OCI-LY7 (cell line): Measurements from ENCODE around the gene C1QC. TPM values are rescaled to one million over a fixed set of nuclear protein-coding genes. Genes with fewer than 3 reads are reported as not detected.

Source experiments
- BruUV-seq: library from RNA; stranded (reverse); fragments of 400-500 nt; replicated peaks from 2 replicates; lab custom pipeline; 2021; lab: Mats Ljungman, UMichigan
- CTCF ChIA-PET: fragments of 300-600 bp; sonication (Branson Sonifier 250); formaldehyde crosslinking; loops from one replicate; lab custom pipeline; 2022; ENCODE audit warnings: antibody characterized with exemption; ENCODE audit not compliant: unreplicated experiment; lab: Charles Lee
- POLR2A ChIA-PET: fragments of 300-600 bp; sonication (Branson Sonifier 250); formaldehyde crosslinking; loops from one replicate; lab custom pipeline; 2022; ENCODE audit warnings: antibody characterized with exemption; lab: Charles Lee
- DNase-seq: peaks from one replicate; pipeline ENCODE4 v3.0.0-alpha.2; 2015; ENCODE audit warnings: low spot score
- H2AFZ ChIP-seq: fragments of 200-600 bp; sonication (generic), shearing (Covaris generic); 2 replicates; pipeline ENCODE4 v1.6.1; 2014; ENCODE audit warnings: mild to moderate bottlenecking, antibody characterized with exemption, low read length, moderate library complexity
- H3K27ac ChIP-seq: fragments of 200-600 bp; sonication (generic); 2 replicates; pipeline ENCODE4 v1.5.1; 2014; ENCODE audit warnings: mixed run types, low read depth, mild to moderate bottlenecking, moderate library complexity, low read length, inconsistent platforms; ENCODE audit not compliant: poor library complexity, severe bottlenecking
- H3K36me3 ChIP-seq: fragments of 200-600 bp; sonication (generic); 2 replicates; pipeline ENCODE4 v1.6.1; 2014; ENCODE audit warnings: mild to moderate bottlenecking, antibody characterized with exemption, low read length, moderate library complexity, mixed read lengths; ENCODE audit not compliant: insufficient read depth
- H3K4me1 ChIP-seq: fragments of 200-600 bp; sonication (generic); 2 replicates; pipeline ENCODE4 v1.5.1; 2014; ENCODE audit warnings: mild to moderate bottlenecking, low read length; ENCODE audit not compliant: insufficient read depth, poor library complexity, severe bottlenecking
- H3K4me2 ChIP-seq: fragments of 200-600 bp; sonication (generic); 2 replicates; pipeline ENCODE4 v1.6.1; 2014; ENCODE audit warnings: mild to moderate bottlenecking, low read length
- H3K4me3 ChIP-seq: fragments of 200-600 bp; sonication (generic); 2 replicates; pipeline ENCODE4 v1.5.1; 2014; ENCODE audit warnings: mild to moderate bottlenecking, low read depth, low read length; ENCODE audit not compliant: poor library complexity, severe bottlenecking
- H3K79me2 ChIP-seq: fragments of 200-600 bp; sonication (generic); 2 replicates; pipeline ENCODE4 v1.6.1; 2016; ENCODE audit warnings: low read depth, mild to moderate bottlenecking, low read length, moderate library complexity, mixed read lengths; ENCODE audit not compliant: insufficient read depth
- H3K9me2 ChIP-seq: fragments of 200-600 bp; sonication (generic); 2 replicates; pipeline ENCODE4 v1.6.1; 2016; ENCODE audit warnings: mild to moderate bottlenecking, low read length, mixed read lengths; ENCODE audit not compliant: insufficient read depth
- H3K9me3 ChIP-seq: fragments of 200-600 bp; sonication (generic); 2 replicates; pipeline ENCODE4 v1.6.1; 2014; ENCODE audit warnings: mild to moderate bottlenecking, mixed run types, low read length, mixed read lengths
- H4K20me1 ChIP-seq: fragments of 200-600 bp; sonication (generic); 2 replicates; pipeline ENCODE4 v1.6.1; 2014; ENCODE audit warnings: mild to moderate bottlenecking, antibody characterized with exemption, low read length, moderate library complexity, mixed read lengths; ENCODE audit not compliant: insufficient read depth
- EZH2phosphoT487 ChIP-seq: fragments of 200-600 bp; sonication (generic); IDR thresholded peaks from 2 replicates; pipeline ENCODE4 v1.6.1; 2018; ENCODE audit warnings: low read depth, borderline replicate concordance, mild to moderate bottlenecking, mixed run types, antibody characterized with exemption, low read length, moderate library complexity, mixed read lengths
- intact Hi-C: fragments of 100-400 bp; cut with micrococcal nuclease; formaldehyde crosslinking; loops from one replicate; pipeline ENCODE4 v1.10.0; 2022; ENCODE audit not compliant: unreplicated experiment
- total RNA-seq, 2 experiments: library from RNA; depleted of rRNA in 1 of 2; stranded (reverse); fragments of >200 nt in 1 of 2; shearing (Covaris generic) in 1 of 2; gene quantifications; 2 replicates each; pipeline ENCODE4 v1.2.3, GENCODE V29; 2014 to 2022
- TF ChIP-seq, protein P1 (sequence below): fragments of 200-600 bp; sonication (generic); conservative IDR thresholded peaks from 2 replicates; pipeline ENCODE4 v1.5.1; 2014; ENCODE audit warnings: mild to moderate bottlenecking, antibody characterized with exemption, low read length, moderate library complexity, mixed read lengths

The C1QC gene
- total RNA-seq, 2 experiments from 2014 or later, result not detected

DNA sequence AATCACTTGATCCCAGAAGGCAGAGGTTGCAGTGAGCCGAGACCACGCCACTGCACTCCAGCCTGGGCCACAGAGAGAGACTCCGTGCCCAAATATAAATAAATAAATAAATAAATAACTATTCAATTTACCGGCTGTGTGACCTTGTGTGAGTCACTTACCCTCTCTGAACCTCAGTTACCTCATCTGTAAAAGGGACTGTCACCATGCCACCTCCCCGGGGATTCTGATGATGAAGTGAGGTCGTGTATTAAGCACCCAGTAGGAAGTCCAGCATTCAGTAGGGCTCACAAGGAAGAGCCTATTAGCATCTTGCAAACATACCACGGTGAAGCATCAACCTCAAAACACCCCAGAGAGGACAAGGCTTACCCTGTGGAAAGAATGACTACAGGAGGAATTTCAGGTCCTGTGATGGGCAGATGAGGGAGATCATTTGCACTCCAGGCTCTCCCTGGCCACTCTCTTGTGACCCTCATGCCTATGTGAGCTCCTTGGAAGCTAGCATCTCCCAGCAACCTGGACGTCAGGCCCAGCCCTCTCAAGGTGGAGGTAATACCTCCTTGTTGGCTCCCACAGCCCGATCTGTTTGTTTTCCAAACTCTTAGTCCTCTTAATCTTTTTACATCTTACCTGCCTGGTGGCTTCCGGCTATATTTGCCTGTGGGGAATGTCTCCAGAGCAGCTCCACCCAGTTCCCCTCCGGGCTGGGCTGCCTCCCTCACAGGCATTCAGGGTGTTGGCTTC, 14.6 kb upstream of the C1QC start:
- Histone ChIP-seq H3K9me2 (no peaks in the 10 kb centered on the region), H3K4me2 (no peak overlapping the region), H3K9me3 (no peaks in the 10 kb centered on the region), H3K36me3 (no peaks in the 10 kb centered on the region), H2AFZ (no peak overlapping the region), H3K4me3 (no peak overlapping the region), H3K27ac (no peak overlapping the region), H3K79me2 (no peaks in the 10 kb centered on the region), H4K20me1 (no peaks in the 10 kb centered on the region), H3K4me1 (no peaks in the 10 kb centered on the region)
- no peak for DNase-seq
- ChIA-PET CTCF (no interaction called here), POLR2A (no interaction called here)
- TF ChIP-seq, protein P1, sequence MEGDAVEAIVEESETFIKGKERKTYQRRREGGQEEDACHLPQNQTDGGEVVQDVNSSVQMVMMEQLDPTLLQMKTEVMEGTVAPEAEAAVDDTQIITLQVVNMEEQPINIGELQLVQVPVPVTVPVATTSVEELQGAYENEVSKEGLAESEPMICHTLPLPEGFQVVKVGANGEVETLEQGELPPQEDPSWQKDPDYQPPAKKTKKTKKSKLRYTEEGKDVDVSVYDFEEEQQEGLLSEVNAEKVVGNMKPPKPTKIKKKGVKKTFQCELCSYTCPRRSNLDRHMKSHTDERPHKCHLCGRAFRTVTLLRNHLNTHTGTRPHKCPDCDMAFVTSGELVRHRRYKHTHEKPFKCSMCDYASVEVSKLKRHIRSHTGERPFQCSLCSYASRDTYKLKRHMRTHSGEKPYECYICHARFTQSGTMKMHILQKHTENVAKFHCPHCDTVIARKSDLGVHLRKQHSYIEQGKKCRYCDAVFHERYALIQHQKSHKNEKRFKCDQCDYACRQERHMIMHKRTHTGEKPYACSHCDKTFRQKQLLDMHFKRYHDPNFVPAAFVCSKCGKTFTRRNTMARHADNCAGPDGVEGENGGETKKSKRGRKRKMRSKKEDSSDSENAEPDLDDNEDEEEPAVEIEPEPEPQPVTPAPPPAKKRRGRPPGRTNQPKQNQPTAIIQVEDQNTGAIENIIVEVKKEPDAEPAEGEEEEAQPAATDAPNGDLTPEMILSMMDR, result no peak
- TF ChIP-seq EZH2phosphoT487, result no peak
- no TSS peak for BruUV-seq
- intact Hi-C loops, result no loop called here

DNA sequence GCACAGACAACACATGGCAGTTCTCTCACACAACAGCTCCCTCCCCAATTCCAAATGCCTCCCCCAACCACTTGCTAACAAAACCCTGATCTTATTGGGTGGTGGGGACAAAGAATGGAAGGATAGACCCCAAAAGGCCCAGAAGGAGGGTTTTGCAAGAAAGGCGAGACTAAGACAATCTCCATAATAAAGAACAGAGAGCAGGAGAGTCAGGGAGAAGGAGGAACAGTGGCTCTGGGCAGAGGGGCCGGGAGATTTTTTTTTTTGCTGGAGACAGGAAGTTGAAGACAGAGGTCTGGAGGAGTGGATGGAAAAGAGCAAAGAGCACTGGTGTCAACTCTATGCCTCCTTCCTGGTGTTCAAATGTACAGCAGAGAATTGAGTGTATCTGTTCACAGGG, 13.5 kb upstream of the C1QC start:
- CTCF ChIA-PET, result no interaction called here
- TF ChIP-seq, protein P1, result no peak
- no peak for TF ChIP-seq EZH2phosphoT487
- no peak overlapping the region for H3K4me3 ChIP-seq
- no peaks in the 10 kb centered on the region for H3K9me3 ChIP-seq
- BruUV-seq, result no TSS peak
- no peak overlapping the region for H3K27ac ChIP-seq
- H2AFZ ChIP-seq, result no peak overlapping the region
- no peaks in the 10 kb centered on the region for H3K9me2 ChIP-seq
- intact Hi-C loops, result no loop called here
- no peaks in the 10 kb centered on the region for H3K36me3 ChIP-seq
- H4K20me1 ChIP-seq, result no peaks in the 10 kb centered on the region
- H3K4me1 ChIP-seq, result no peaks in the 10 kb centered on the region
- no peak for DNase-seq
- H3K4me2 ChIP-seq, result no peak overlapping the region
- H3K79me2 ChIP-seq, result no peaks in the 10 kb centered on the region
- POLR2A ChIA-PET, result no interaction called here

DNA sequence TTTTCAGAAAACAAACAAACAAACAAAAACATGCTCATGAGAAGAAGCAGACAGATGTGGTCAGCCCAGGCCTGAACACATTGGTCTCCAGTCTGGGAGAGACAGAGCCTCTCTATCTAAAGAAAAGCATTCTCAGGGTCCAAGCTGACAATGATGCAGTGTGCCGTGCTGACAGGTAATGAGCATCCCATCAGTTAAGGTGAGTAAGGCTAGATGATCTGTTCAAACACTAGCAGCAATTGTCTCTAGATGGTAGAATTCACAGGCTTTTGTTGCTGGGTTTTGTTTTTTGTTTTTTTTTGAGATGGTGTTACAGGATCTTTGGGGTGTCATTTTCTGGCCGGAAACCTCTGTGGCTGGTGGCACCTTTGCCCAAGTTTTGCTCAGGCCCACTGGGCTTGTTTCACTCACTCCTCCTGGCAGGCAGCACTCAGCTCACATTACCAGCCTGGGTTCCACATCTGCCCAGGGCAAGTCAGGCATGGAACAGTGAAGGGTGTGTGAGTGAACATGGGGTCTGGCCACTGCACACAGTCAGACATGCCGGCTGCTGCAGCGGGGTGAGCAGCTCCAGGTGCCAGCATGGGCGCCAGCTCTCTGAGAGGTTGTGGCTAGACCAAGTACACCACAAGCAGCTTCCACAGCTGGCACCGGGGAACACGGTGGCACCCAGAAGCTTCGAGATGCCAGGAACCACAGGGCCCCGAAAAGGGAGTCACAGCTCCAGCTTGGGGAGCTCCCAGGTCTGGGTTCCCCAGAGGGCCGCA, 9.6 kb upstream of the C1QC start:
- Histone ChIP-seq H3K9me3 (no peaks in the 10 kb centered on the region), H3K27ac (no peak overlapping the region), H3K79me2 (no peaks in the 10 kb centered on the region), H3K4me3 (no peak overlapping the region), H3K36me3 (no peaks in the 10 kb centered on the region), H3K4me1 (no peaks in the 10 kb centered on the region), H2AFZ (no peak overlapping the region), H3K4me2 (no peak overlapping the region), H4K20me1 (no peaks in the 10 kb centered on the region), H3K9me2 (no peaks in the 10 kb centered on the region)
- ChIA-PET CTCF (no interaction called here), POLR2A (no interaction called here)
- TF ChIP-seq, protein P1, result no peak
- no peak for TF ChIP-seq EZH2phosphoT487
- BruUV-seq, result no TSS peak
- intact Hi-C loops, result no loop called here
- no peak for DNase-seq
